ENCODE measurements around the gene FARP1. TPM values are rescaled to one million over a fixed set of nuclear protein-coding genes. Genes with fewer than 3 reads are reported as not detected.

FARP1 gene
- total and polyA plus RNA-seq, 2 of the 13 experiments (the other 11 are each of a cell fraction or from before 2014, with no cell fraction given) = 70.6 to 126 TPM

GRCh38 chr13:98261165-98261702, 118.3 kb downstream of the FARP1 start (continued):
- TF ChIP-seq ZNF407 (CRISPR knock-in tag; IDR thresholded peaks at IDR 0.05; ENCODE audit: not compliant biosample characterization) (no peak), ZMYM3 (CRISPR knock-in tag; IDR thresholded peaks at IDR 0.05) (no peak), E2F5 (CRISPR knock-in tag; conservative IDR thresholded peaks at IDR 0.05) (no peak), HNRNPL (IDR thresholded peaks at IDR 0.05; ENCODE audit: low read depth, low read length) (no peak), RBM22 (optimal IDR thresholded peaks at IDR 0.05; ENCODE audit: low read length) (peak; percentile 36), ZMYM2 (CRISPR knock-in tag; IDR thresholded peaks at IDR 0.05) (no peak), TEAD3 (CRISPR knock-in tag; optimal IDR thresholded peaks at IDR 0.05; ENCODE audit: borderline replicate concordance) (peak; percentile 34), HNF4G (IDR thresholded peaks at IDR 0.05; ENCODE audit: borderline replicate concordance, low read depth, low read length) (no peak), HNF4G (CRISPR knock-in tag; IDR thresholded peaks at IDR 0.05; ENCODE audit: borderline replicate concordance, low read depth) (no peak), MEF2D (CRISPR knock-in tag; IDR thresholded peaks at IDR 0.05) (no peak), BCL6 (CRISPR knock-in tag; IDR thresholded peaks at IDR 0.05) (peak; percentile 48; the same call in 1 of the 2 replicates), PBX2 (CRISPR knock-in tag; IDR thresholded peaks at IDR 0.05) (no peak), ATM (IDR thresholded peaks at IDR 0.05; ENCODE audit: borderline replicate concordance) (no peak), NR2F6 (IDR thresholded peaks at IDR 0.05) (no peak), NR2F6 (CRISPR knock-in tag; IDR thresholded peaks at IDR 0.05) (peak; percentile 24; the same call in 1 of the 2 replicates), MNT (IDR thresholded peaks at IDR 0.05) (no peak), ZNF17 (CRISPR knock-in tag; IDR thresholded peaks at IDR 0.05) (no peak), ZNF547 (CRISPR knock-in tag; IDR thresholded peaks at IDR 0.05) (no peak), GTF2F1 (IDR thresholded peaks at IDR 0.05; ENCODE audit: low read length) (no peak)

All from HepG2 (cell line).